MCF 10A (cell line): ENCODE results near the gene TMEM256. TPM values are rescaled to one million over a fixed set of nuclear protein-coding genes. Genes with fewer than 3 reads are reported as not detected.

Experiments used
- BruUV-seq: library from RNA; stranded (reverse); fragments of 400-500 nt; replicated peaks from 2 replicates; lab custom pipeline; 2021; lab: Mats Ljungman, UMichigan
- CTCF ChIA-PET: fragments of 300-600 bp; sonication (Branson Sonifier 250); formaldehyde crosslinking; extraction: SDS; loops from one replicate; lab custom pipeline; 2021; ENCODE audit warnings: antibody characterized with exemption, inconsistent platforms; lab: Yijun Ruan, JAX
- POLR2A ChIA-PET: fragments of 300-600, 350-650 bp; sonication (Branson Sonifier 250); formaldehyde crosslinking; extraction: SDS; loops from one replicate; lab custom pipeline; 2020; ENCODE audit warnings: antibody characterized with exemption, inconsistent platforms; lab: Yijun Ruan, JAX
- DNase-seq: peaks from one replicate; pipeline ENCODE4 v3.0.0-alpha.2; 2018; ENCODE audit not compliant: unreplicated experiment
- H3K27ac Mint-ChIP-seq: one replicate; pipeline ENCODE4 v1.8.0; 2022; ENCODE audit warnings: mild to moderate bottlenecking, low read depth, mixed read lengths; ENCODE audit not compliant: unreplicated experiment
- H3K27me3 Mint-ChIP-seq: one replicate; pipeline ENCODE4 v1.8.0; 2022; ENCODE audit warnings: mixed read lengths; ENCODE audit not compliant: insufficient read depth, unreplicated experiment
- H3K36me3 Mint-ChIP-seq: one replicate; pipeline ENCODE4 v1.8.0; 2022; ENCODE audit warnings: mild to moderate bottlenecking, moderate library complexity, mixed read lengths; ENCODE audit not compliant: insufficient read depth, unreplicated experiment
- H3K4me1 Mint-ChIP-seq: one replicate; pipeline ENCODE4 v1.8.0; 2022; ENCODE audit warnings: mixed read lengths; ENCODE audit not compliant: insufficient read depth, unreplicated experiment
- H3K4me3 Mint-ChIP-seq: one replicate; pipeline ENCODE4 v1.8.0; 2022; ENCODE audit warnings: mild to moderate bottlenecking, moderate library complexity, mixed read lengths; ENCODE audit not compliant: unreplicated experiment
- H3K9me3 Mint-ChIP-seq: one replicate; pipeline ENCODE4 v1.8.0; 2022; ENCODE audit warnings: mixed read lengths; ENCODE audit not compliant: unreplicated experiment
- intact Hi-C: fragments of 100-400 bp; cut with micrococcal nuclease; formaldehyde crosslinking; loops from 2 replicates; pipeline ENCODE4 v1.14.1; 2022
- total RNA-seq: library from RNA; stranded (reverse); gene quantifications from 2 replicates; pipeline ENCODE4 v1.2.3, GENCODE V29; 2022
- TF ChIP-seq, protein P1 (sequence below): fragments of 200-600 bp; IDR thresholded peaks from one replicate; pipeline ENCODE4 v1.8.0; 2022; ENCODE audit warnings: antibody characterized with exemption, mild to moderate bottlenecking; ENCODE audit not compliant: unreplicated experiment

TMEM256 gene
- total RNA-seq, 1 experiment from 2014 or later, result 42.9 TPM

DNA sequence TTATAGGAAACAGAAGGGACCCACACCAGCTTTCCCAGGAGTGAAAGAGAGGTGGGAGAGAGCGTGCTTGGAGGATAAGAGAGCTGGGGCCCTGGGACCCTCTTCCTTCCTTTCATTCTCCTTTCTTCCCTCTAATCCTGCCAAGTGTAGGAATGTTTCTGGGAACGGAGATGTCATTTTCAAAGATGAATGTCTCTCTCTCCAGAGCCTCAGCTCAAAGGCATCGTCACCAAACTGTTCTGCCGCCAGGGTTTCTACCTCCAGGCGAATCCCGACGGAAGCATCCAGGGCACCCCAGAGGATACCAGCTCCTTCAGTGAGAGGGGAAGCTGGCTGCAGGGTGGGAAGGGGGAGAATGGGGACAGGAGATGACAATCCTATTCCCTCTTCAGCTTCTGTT is 37.4 kb upstream of the TMEM256 start:
- intact Hi-C loops, result no loop called here
- H3K27me3 Mint-ChIP-seq, result no peaks in the 10 kb centered on the region
- peaks cover 4% of the 10 kb centered on the region for H3K36me3 Mint-ChIP-seq
- CTCF ChIA-PET, result interaction anchor here (0.6 to 2.3 kb wide), 7 partner anchors 10 to 209 kb away, joined by 3 to 14 read pairs (median 3); partner anchors contain the start of genes SLC35G6, SOX15 and TNFSF13
- H3K4me1 Mint-ChIP-seq, result peaks cover 23% of the 10 kb centered on the region
- TF ChIP-seq, protein P1, sequence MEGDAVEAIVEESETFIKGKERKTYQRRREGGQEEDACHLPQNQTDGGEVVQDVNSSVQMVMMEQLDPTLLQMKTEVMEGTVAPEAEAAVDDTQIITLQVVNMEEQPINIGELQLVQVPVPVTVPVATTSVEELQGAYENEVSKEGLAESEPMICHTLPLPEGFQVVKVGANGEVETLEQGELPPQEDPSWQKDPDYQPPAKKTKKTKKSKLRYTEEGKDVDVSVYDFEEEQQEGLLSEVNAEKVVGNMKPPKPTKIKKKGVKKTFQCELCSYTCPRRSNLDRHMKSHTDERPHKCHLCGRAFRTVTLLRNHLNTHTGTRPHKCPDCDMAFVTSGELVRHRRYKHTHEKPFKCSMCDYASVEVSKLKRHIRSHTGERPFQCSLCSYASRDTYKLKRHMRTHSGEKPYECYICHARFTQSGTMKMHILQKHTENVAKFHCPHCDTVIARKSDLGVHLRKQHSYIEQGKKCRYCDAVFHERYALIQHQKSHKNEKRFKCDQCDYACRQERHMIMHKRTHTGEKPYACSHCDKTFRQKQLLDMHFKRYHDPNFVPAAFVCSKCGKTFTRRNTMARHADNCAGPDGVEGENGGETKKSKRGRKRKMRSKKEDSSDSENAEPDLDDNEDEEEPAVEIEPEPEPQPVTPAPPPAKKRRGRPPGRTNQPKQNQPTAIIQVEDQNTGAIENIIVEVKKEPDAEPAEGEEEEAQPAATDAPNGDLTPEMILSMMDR, result no peak
- POLR2A ChIA-PET, result interaction anchor here (0.6 to 8.9 kb wide), 11 partner anchors 8 to 426 kb away, joined by 3 to 115 read pairs (median 3); partner anchors contain the start of genes POLR2A, TMEM256 and ZBTB4
- H3K9me3 Mint-ChIP-seq, result no peaks in the 10 kb centered on the region
- H3K4me3 Mint-ChIP-seq, result no peak overlapping the region
- no peak for DNase-seq
- no TSS peak for BruUV-seq
- H3K27ac Mint-ChIP-seq, result no peak overlapping the region

DNA sequence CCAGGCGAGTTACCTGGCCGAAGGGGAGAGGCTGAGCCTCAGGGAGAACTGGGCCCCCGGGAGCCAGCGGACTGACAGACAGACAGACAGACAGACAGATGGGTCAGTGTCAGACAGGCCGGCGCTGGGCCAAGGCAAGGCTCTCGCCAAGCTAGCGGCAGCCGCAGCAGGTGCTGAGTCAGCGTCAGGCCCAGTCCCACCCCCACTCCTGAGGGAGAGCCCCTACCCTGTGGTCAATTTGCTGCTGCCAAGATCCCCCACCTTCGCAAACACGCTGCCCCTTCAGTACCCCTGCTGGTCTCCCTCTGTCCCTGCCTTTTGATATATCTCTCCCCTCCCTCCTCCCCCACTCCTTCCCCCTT is 36.9 kb upstream of the TMEM256 start:
- Mint-ChIP-seq H3K27ac (no peak overlapping the region), H3K4me3 (peak overlapping the region; percentile 38), H3K9me3 (no peaks in the 10 kb centered on the region), H3K36me3 (peaks cover 4% of the 10 kb centered on the region), H3K4me1 (peaks cover 23% of the 10 kb centered on the region), H3K27me3 (no peaks in the 10 kb centered on the region)
- intact Hi-C loops, result no loop called here
- no TSS peak for BruUV-seq
- peak; percentile 58 for DNase-seq
- POLR2A ChIA-PET, result interaction anchor here (0.7 to 8.9 kb wide), 10 partner anchors 9 to 120 kb away, joined by 3 to 115 read pairs (median 4); partner anchors contain the start of genes POLR2A, TMEM256 and ZBTB4
- TF ChIP-seq, protein P1, result peak; percentile 10
- CTCF ChIA-PET, result interaction anchor here (0.9 to 2.3 kb wide), 3 partner anchors 52 to 210 kb away, joined by 3 to 14 read pairs (median 3); partner anchors contain the start of gene TNFSF13

DNA sequence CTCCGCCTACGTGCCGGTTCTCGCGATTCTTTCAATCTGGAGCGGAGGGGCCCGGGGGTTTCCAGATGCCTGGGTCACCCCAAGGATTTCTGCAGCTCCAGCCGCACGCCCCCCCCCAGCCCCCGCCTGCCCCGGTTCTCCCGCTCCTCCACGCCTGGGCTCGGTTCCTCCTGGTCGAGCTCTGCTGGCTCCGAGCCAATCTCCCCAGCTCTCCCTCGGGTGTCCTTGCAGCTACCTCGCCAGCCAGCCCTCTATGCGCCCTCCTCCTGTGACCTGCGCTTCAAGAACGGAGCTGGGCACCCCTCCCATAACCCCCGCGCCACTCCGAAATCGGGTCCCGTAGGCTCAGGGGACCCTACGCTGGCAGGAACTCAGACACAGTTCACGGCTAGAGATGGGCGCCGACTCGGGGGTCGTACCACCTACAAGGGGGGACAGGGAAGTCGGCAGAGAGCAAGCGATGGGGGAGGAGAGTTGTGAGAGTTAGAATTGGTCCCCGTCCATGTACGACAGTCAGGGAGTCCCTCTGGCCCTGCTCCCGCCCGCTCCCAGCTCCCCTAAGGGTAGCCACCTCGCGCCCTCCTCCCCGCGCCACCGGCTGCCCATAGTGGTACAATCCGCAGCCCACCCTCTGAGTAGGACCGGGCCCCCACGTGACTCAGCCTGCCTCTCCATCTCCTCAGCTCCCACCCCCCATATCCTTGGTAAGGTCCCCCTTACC is 36.4 kb upstream of the TMEM256 start:
- POLR2A ChIA-PET, result interaction anchor here (0.7 to 8.9 kb wide), 8 partner anchors 11 to 120 kb away, joined by 3 to 115 read pairs (median 6); partner anchors contain the start of genes POLR2A, TMEM256 and ZBTB4
- TF ChIP-seq, protein P1, result no peak
- Mint-ChIP-seq H3K9me3 (no peaks in the 10 kb centered on the region), H3K4me3 (peak overlapping the region; percentile 38), H3K27ac (no peak overlapping the region), H3K36me3 (peaks cover 4% of the 10 kb centered on the region), H3K4me1 (peaks cover 23% of the 10 kb centered on the region), H3K27me3 (no peaks in the 10 kb centered on the region)
- CTCF ChIA-PET, result interaction anchor here (2.3 kb wide), 1 partner anchor 120 kb away, joined by 14 read pairs; the partner anchor contains the start of gene TNFSF13
- intact Hi-C loops, result no loop called here
- no TSS peak for BruUV-seq
- DNase-seq, result no peak
